ENCODE results near the gene DENND4A. TPM values are rescaled to one million over a fixed set of nuclear protein-coding genes. Genes with fewer than 3 reads are reported as not detected.
A peak's percentile ranks its signal among the peaks of the same experiment; 100 is the strongest.
"Not testable (repeated sequence)": the region's sequence is repeated elsewhere in the genome, so short reads cannot be mapped to it uniquely, and the experiment has no call there.

Gene DENND4A
- total RNA-seq, 1 donor: 37.6 TPM

- no peak for TF ChIP-seq CTCF (IDR thresholded peaks at IDR 0.05; ENCODE audit: insufficient read depth, low read depth, low read length)
- DNase-seq (ENCODE audit: low read depth): no peak
- no peak overlapping the region for H3K4me3 ChIP-seq (ENCODE audit: low read depth, low read length)
These were observed 53.4 kb downstream of the DENND4A start for GRCh38 chr15:65738649-65739048.

GRCh38 chr15:65733599-65733998 is 58.5 kb downstream of the DENND4A start:
- H3K4me3 ChIP-seq (ENCODE audit: low read depth, low read length); DNase-seq (ENCODE audit: low read depth): not testable (repeated sequence)

GRCh38 chr15:65732698-65733097 is 59.4 kb downstream of the DENND4A start:
- no peak overlapping the region for H3K4me3 ChIP-seq (ENCODE audit: low read depth, low read length)
- DNase-seq (ENCODE audit: low read depth): peak; percentile 12
- no peak for TF ChIP-seq CTCF (IDR thresholded peaks at IDR 0.05; ENCODE audit: insufficient read depth, low read depth, low read length)

GRCh38 chr15:65731926-65732325 is 60.2 kb downstream of the DENND4A start:
- no peak for TF ChIP-seq CTCF (IDR thresholded peaks at IDR 0.05; ENCODE audit: insufficient read depth, low read depth, low read length)
- no peak overlapping the region for H3K4me3 ChIP-seq (ENCODE audit: low read depth, low read length)
- peak; percentile 35 for DNase-seq (ENCODE audit: low read depth)

- peak; percentile 43 for DNase-seq (ENCODE audit: low read depth)
- no peak overlapping the region for H3K4me3 ChIP-seq (ENCODE audit: low read depth, low read length)
- TF ChIP-seq CTCF (IDR thresholded peaks at IDR 0.05; ENCODE audit: insufficient read depth, low read depth, low read length): no peak
These were observed 61.4 kb downstream of the DENND4A start for GRCh38 chr15:65730549-65731172.

GRCh38 chr15:65724464-65725215 is 67.5 kb downstream of the DENND4A start:
- H3K4me3 ChIP-seq (ENCODE audit: low read depth, low read length): no peak overlapping the region
- TF ChIP-seq CTCF (IDR thresholded peaks at IDR 0.05; ENCODE audit: insufficient read depth, low read depth, low read length): no peak
- DNase-seq (ENCODE audit: low read depth): no peak

GRCh38 chr15:65723876-65724275 is 68.2 kb downstream of the DENND4A start:
- no peak for DNase-seq (ENCODE audit: low read depth)
- no peak for TF ChIP-seq CTCF (IDR thresholded peaks at IDR 0.05; ENCODE audit: insufficient read depth, low read depth, low read length)
- H3K4me3 ChIP-seq (ENCODE audit: low read depth, low read length): no peak overlapping the region
